Stimulated activated CD4-positive, alpha-beta T cell treated with anti-CD3 and anti-CD28 coated beads, TNF-alpha, amount 100 ng/mL, for 1 hour (primary cell): ENCODE data around the gene ACAD11.
"Not testable (repeated sequence)": the region's sequence is repeated elsewhere in the genome, so short reads cannot be mapped to it uniquely, and the experiment has no call there.

Experiments
- DNase-seq, 3 donors: peaks; one replicate each; pipeline ENCODE4 v3.0.0-alpha.2; 2020; ENCODE audit warnings: low read depth in 3 of 3, low spot score in 1 of 3

ACAD11 gene

GRCh38 chr3:132600614-132601013, 59.0 kb downstream of the ACAD11 start:
- not testable (repeated sequence) for DNase-seq

- DNase-seq = no peak
Measured at GRCh38 chr3:132598181-132598580, 61.4 kb downstream of the ACAD11 start.

- no peak for DNase-seq
Measured at GRCh38 chr3:132597660-132598059, 61.9 kb downstream of the ACAD11 start.

GRCh38 chr3:132596816-132597433, 62.7 kb downstream of the ACAD11 start, which contains the start of gene ACKR4:
Gene ACKR4, plus strand, starts transcription at chr3:132597270. Its CDS starts 3,128 bp downstream, at chr3:132600398.
- no peak for DNase-seq

- DNase-seq = no peak
Measured at GRCh38 chr3:132596326-132596725, 63.3 kb downstream of the ACAD11 start.

GRCh38 chr3:132595014-132595413, 64.6 kb downstream of the ACAD11 start:
- no peak for DNase-seq

- DNase-seq = no peak
Measured at GRCh38 chr3:132594498-132594897, 65.1 kb downstream of the ACAD11 start.

- DNase-seq = no peak
Measured at GRCh38 chr3:132593947-132594323, 65.7 kb downstream of the ACAD11 start.

GRCh38 chr3:132593241-132593946, 66.2 kb downstream of the ACAD11 start:
- DNase-seq = no peak

GRCh38 chr3:132592216-132592615, 67.4 kb downstream of the ACAD11 start:
- DNase-seq = no peak

- DNase-seq = no peak
Measured at GRCh38 chr3:132587401-132587800, 72.2 kb downstream of the ACAD11 start.

- no peak for DNase-seq
Measured at GRCh38 chr3:132573797-132574211, 85.8 kb downstream of the ACAD11 start.

GRCh38 chr3:132570016-132570415, 89.6 kb downstream of the ACAD11 start:
- DNase-seq = no peak

- no peak for DNase-seq
Measured at GRCh38 chr3:132569580-132569979, 90.0 kb downstream of the ACAD11 start.

- no peak for DNase-seq
Measured at GRCh38 chr3:132569153-132569552, 90.5 kb downstream of the ACAD11 start.

- DNase-seq = no peak
Measured at GRCh38 chr3:132568422-132568821, 91.2 kb downstream of the ACAD11 start.

- no peak for DNase-seq
Measured at GRCh38 chr3:132564070-132564465, 95.5 kb downstream of the ACAD11 start.

- DNase-seq = no peak
Measured at GRCh38 chr3:132563420-132564069, 96.1 kb downstream of the ACAD11 start.

- no peak for DNase-seq
Measured at GRCh38 chr3:132561003-132561402, 98.6 kb downstream of the ACAD11 start.

GRCh38 chr3:132556508-132557159, 103.0 kb downstream of the ACAD11 start:
- no peak for DNase-seq

GRCh38 chr3:132556036-132556386, 103.6 kb downstream of the ACAD11 start:
- DNase-seq = not testable (repeated sequence)
